NCI-H1092 treated with DMSO at 0.1 percent for 48 hours (cell line): ENCODE results near the gene THRB.
A peak's percentile ranks its signal among the peaks of the same experiment; 100 is the strongest.
"Not testable (repeated sequence)": the region's sequence is repeated elsewhere in the genome, so short reads cannot be mapped to it uniquely, and the experiment has no call there.

Experiments
- DNase-seq: peaks from one replicate; lab custom pipeline; 2025; lab: John Stamatoyannopoulos, UW

Gene THRB

GRCh38 chr3:24405057-24405456 lies 89.6 kb downstream of the THRB start:
- DNase-seq, result no peak

GRCh38 chr3:24401811-24402185 lies 92.9 kb downstream of the THRB start:
- no peak for DNase-seq

DNA sequence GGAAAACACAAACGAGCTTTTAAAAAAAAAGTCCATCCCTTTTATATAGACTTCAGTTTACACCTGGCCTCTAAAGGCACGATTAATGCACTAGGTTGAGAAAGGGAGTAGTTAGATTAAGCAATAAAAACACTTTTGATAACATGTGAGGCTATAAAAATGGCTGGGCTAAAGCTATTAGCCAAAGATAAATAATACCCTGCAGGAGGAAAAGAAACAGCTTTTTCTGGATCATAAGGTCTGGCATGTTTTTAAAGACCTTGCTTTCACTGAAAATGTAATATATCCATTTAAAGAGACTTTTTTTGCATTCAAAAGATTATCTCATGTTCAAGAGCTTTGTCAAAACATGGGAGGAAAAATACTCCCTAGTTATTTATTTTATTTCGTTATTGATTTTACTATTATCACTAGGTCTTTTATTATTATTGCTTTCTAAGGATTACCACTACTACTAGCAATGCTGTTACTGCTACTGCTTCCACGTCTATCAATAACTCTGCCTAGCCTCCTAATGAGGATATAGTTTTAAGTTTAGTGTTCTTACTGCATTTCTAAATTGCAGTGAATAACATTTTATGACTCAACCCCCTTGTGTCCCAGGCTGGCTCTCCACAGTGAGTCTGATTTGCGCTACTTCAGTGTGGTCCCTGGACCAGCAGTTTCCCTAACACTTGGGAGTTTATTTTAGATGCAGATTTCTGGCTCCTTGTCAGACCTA lies 93.4 kb downstream of the THRB start:
- peak; percentile 66 for DNase-seq

- peak; percentile 37 for DNase-seq
Observed at GRCh38 chr3:24400450-24400849, 94.2 kb downstream of the THRB start.

DNA sequence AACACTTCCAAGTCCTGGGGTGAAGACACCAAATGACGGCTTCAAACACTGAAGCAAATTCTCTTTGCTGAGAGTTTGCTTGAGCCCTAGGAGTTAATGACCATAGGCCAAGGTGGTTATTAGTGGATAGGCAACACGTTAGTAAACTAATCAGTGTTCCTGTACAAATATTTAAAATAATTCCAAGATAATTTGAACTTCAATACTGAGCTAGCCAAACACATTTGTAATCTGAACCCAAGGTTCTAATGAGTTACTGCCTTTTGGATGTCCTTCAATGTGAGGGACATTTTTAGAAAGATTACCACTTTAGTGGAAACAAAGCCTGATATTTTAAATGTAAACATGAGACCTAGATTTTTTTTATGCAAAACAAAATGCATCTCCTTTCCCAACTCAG lies 94.6 kb downstream of the THRB start:
- peak; percentile 22 for DNase-seq

- DNase-seq, result no peak
Observed at GRCh38 chr3:24399614-24400013, 95.0 kb downstream of the THRB start.

- DNase-seq, result not testable (repeated sequence)
Observed at GRCh38 chr3:24398712-24399111, 95.9 kb downstream of the THRB start.

DNA sequence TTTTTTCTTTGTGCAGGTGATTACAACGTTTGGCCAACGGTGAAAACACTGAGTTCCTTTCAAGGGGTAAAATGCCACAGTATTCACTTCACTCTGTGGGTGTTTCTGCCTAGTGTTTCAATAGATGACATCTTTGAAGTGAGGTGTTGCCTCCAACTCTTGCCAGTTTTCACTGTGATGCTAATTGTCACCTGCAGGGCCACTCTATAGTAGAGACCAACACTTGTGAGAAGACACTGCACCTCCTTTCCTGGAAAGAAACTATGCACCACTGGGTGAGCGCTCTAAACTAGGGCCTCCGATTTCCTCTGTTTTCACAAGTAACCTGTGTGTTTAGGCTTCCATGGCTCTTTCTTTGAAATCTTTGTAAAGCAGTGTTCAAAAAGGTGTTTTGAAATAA lies 98.3 kb downstream of the THRB start:
- no peak for DNase-seq

- no peak for DNase-seq
Observed at GRCh38 chr3:24394754-24395153, 99.9 kb downstream of the THRB start.

GRCh38 chr3:24393316-24393715 lies 101.3 kb downstream of the THRB start:
- DNase-seq, result no peak

DNA sequence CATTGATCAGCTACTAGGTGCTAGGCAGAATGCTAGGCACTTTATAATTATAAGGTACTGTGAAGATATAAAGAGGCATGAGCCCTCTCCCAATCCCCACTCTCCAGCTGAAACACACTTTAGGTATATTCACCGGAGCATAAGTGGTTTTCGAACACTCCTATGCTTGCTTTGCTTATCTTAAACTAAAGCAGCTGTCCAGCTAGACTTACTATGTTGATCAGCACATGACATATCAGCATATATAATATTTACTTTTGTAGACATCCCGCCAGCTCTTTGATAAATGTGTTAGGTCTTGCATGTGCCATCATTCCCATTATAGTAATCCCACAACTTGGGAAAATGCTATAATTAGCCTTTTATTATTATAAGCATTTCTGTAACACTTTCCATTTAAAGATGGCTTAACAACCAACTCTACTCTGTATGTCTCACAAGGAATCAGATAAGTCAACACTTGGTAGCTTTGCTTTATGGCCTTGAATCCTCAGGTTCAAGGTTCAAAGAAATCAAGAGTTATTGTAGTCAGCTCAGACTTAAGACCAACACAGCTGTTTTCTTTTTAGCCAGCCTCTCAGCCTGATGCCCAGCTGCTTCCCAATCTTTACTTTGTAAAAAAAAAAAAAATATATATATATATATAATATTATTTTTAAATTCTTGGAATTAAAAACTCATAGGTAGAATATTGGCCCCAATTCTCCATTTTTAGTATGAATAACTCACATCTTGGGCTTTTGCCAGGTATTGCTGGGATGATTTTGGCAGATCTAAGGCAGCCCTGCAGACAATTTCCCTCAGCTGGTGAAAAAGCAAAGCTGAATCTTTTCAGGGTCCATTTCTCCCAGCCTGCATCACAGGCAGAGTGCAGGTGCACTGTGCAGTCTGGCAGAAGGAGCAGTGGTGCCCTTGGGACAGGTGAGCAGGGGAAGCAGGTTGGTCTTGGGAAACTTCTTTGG lies 104.2 kb downstream of the THRB start:
- DNase-seq, result no peak

- DNase-seq, result no peak
Observed at GRCh38 chr3:24389108-24390090, 105.3 kb downstream of the THRB start.

DNA sequence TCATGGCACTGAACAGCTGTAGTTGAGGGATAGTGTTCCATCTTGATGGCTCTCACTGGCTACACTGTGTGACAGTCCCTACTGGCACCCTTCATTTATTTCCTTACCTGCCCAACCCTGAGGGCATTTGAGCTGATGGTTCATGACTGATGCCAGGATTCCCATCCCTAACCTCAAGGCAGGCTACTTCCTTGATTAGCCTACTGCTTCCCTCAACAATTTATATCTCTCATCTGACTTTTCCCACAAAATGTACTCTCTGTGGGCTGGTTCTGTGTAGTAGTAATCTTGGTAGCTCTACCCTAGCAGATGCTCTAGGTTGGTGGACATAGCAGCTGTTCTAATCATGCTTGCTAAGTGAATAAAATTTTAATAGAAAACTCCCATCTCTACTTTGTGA lies 106.0 kb downstream of the THRB start:
- DNase-seq, result no peak

DNA sequence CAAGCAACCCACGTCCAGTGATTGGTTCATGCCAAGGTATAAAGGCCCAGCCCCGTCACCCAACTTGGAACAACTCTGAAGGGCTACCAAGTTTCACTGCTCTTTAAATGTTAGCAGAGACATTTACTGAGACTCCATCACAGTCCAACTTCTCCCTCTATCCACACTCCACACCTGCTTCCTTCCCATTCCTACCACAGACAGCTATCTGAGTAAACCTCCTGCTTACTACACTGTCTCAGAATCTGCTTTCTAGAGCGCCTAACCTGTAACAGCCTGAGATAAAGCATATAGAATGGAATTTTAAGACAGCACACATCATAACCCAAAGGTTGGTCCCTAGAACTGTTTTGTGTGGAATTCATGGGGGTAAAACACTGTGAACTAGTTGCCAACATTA lies 106.5 kb downstream of the THRB start:
- DNase-seq, result no peak

- no peak for DNase-seq
Observed at GRCh38 chr3:24387493-24387892, 107.2 kb downstream of the THRB start.

GRCh38 chr3:24387000-24387399 lies 107.7 kb downstream of the THRB start:
- DNase-seq, result no peak

DNA sequence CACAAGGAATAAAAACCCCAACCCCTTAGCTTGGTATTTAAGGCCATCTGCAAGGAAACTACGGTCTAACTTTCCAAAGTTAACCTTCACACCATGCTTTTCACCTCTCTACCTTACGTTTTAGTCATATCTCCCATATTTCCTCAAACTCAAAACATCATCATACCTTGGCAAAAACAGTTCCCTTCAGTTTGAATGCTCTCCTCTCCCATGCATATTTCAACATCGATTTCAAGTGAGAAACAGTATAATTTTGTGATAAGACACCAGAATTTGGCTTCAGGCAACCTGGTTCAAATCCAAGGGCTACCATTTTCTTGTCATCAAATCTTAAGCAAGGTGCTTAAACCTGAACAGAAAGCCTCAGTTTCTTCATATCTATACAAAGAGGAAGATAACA lies 108.2 kb downstream of the THRB start:
- no peak for DNase-seq

- no peak for DNase-seq
Observed at GRCh38 chr3:24385012-24385615, 109.5 kb downstream of the THRB start.

DNA sequence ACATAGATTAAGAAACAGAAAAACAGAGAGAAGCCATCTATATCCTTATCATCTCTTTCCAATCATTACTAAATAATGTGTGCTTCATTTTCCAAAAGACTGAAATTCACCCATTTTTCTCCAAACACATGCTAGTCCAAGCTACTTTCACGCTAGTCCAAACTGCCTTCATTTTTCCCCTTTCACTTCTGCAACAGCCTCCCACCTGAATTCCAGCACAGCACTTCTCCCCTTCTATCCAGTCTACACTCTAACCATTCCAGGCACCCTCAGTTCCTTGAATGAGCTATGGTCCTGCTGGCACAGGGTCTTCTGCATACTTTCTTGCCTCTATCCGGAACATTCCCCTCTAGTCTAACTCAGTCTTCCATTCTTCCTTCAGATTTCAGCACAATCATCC lies 112.0 kb downstream of the THRB start:
- no peak for DNase-seq

- no peak for DNase-seq
Observed at GRCh38 chr3:24379936-24380335, 114.7 kb downstream of the THRB start.

DNA sequence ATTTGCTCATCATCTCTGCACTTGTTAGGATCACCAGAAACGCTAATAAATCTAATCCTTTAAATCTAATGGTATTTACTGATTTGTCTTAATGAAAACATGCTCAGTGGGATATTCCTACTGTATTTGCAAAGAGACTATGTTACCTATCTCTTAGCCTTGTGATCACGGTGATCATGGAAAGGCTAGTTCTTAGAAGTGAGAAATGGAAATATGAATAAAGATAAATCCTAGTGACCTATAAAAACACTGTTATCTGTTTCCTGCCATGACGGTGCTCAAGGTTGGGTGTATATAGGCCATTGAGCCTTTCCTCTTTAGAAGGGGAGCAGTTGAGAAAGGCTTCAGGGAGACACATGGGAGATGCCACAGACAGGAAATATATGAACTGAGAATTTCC lies 116.3 kb downstream of the THRB start:
- no peak for DNase-seq
